Measurements from ENCODE around the gene SLC9B1. TPM values are rescaled to one million over a fixed set of nuclear protein-coding genes. Genes with fewer than 3 reads are reported as not detected.

SLC9B1 gene
- polyA plus RNA-seq, 1 donor (not counting 4 experiments of a cell fraction or from before 2014, with no cell fraction given): 0.07 TPM

DNA sequence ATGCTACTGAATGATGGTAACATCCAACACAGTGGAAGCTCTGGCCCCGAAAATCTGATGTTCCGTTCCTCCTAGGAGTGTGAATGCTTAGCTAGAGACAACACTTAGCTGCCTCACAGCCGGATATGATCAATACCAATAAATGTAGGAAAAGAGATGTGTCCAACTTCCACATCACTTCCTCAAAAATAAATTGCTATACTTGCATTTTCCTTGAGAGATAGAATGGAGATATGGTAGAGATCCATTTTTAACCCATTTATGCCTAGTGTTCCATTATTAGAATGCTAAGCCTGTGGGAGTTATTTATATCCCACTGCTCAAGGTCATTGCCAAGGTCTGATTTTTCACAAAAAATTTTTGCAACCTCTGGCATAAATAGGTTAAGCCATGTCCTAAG, 5.5 kb upstream of the SLC9B1 start:
- no peaks in the 10 kb centered on the region for H4K20me1 ChIP-seq (ENCODE audit: control insufficient read depth, extremely low read depth, insufficient read depth, low read length)
- H3K9me1 ChIP-seq (ENCODE audit: control insufficient read depth, extremely low read depth, insufficient read depth, low read length): no peaks in the 10 kb centered on the region
- no peaks in the 10 kb centered on the region for H3K79me2 ChIP-seq (ENCODE audit: control insufficient read depth, insufficient read depth, low read length)
- H2AFZ ChIP-seq (ENCODE audit: control insufficient read depth, low read length): no peak overlapping the region
- H3K27me3 ChIP-seq (ENCODE audit: control insufficient read depth, extremely low read depth, insufficient read depth, low read length): no peaks in the 10 kb centered on the region
- H3K36me3 ChIP-seq (ENCODE audit: control insufficient read depth in 2 of 2, extremely low read depth in 1 of 2, insufficient read depth in 2 of 2, low read length in 2 of 2): peaks cover 2 to 15% of the 10 kb centered on the region in 2 experiments
- FAIRE-seq: no peak
- no peak overlapping the region for H3K27ac ChIP-seq (ENCODE audit: control insufficient read depth, insufficient read depth, low read length)
- H3K4me2 ChIP-seq (ENCODE audit: control insufficient read depth, extremely low read depth, insufficient read depth, low read depth, low read length): no peak overlapping the region
- peaks cover 2% of the 10 kb centered on the region for H3K4me1 ChIP-seq (ENCODE audit: control insufficient read depth, extremely low read depth, insufficient read depth, low read length)
- no peaks in the 10 kb centered on the region for H3K9me3 ChIP-seq (ENCODE audit: control insufficient read depth, low read depth, low read length)
- H3K9ac ChIP-seq (ENCODE audit: control insufficient read depth, extremely low read depth, insufficient read depth, low read length): no peak overlapping the region
- TF ChIP-seq EZH2 (IDR thresholded peaks at IDR 0.05; ENCODE audit: low read length): no peak
- TF ChIP-seq, protein P1, sequence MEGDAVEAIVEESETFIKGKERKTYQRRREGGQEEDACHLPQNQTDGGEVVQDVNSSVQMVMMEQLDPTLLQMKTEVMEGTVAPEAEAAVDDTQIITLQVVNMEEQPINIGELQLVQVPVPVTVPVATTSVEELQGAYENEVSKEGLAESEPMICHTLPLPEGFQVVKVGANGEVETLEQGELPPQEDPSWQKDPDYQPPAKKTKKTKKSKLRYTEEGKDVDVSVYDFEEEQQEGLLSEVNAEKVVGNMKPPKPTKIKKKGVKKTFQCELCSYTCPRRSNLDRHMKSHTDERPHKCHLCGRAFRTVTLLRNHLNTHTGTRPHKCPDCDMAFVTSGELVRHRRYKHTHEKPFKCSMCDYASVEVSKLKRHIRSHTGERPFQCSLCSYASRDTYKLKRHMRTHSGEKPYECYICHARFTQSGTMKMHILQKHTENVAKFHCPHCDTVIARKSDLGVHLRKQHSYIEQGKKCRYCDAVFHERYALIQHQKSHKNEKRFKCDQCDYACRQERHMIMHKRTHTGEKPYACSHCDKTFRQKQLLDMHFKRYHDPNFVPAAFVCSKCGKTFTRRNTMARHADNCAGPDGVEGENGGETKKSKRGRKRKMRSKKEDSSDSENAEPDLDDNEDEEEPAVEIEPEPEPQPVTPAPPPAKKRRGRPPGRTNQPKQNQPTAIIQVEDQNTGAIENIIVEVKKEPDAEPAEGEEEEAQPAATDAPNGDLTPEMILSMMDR (optimal IDR thresholded peaks at IDR 0.05 in 1 of 3, IDR thresholded peaks at IDR 0.05 in 1 of 3, conservative IDR thresholded peaks at IDR 0.05 in 1 of 3; ENCODE audit: extremely low read depth in 1 of 3, insufficient read depth in 2 of 3, low read length in 3 of 3): no peak
- dilution Hi-C loops (cut with MboI; ENCODE audit: extremely low pct_ligation_motif_present, low sequenced_read_pairs): no loop called here
- no peak for DNase-seq (ENCODE audit: low read depth, low spot score)
- H3K4me3 ChIP-seq (ENCODE audit: control insufficient read depth in 2 of 3, extremely low read depth in 1 of 3, insufficient read depth in 2 of 3, low read depth in 1 of 3, low read length in 3 of 3): no peak overlapping the region

DNA sequence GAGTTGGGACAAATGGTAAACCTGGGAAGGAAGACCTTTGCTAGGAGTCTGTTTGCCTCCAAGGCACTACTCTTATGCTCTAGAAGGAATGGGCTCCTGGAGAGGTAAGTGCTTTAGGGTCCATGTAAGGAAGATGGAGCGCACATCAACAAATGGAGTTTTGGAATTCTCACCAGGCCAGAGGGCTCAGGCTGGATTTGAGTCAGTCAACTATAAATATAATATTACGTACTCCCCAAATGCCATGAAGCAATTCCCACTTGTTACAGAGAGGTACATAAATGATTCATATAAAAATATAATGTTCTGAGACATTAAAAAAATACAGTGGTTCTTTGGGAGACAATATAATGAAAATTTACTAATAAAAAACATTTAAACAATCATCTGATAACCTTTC, 1.6 kb upstream of the SLC9B1 start:
- Histone ChIP-seq H3K4me2 (ENCODE audit: control insufficient read depth, extremely low read depth, insufficient read depth, low read depth, low read length) (no peak overlapping the region), H3K9me1 (ENCODE audit: control insufficient read depth, extremely low read depth, insufficient read depth, low read length) (no peaks in the 10 kb centered on the region), H3K9ac (ENCODE audit: control insufficient read depth, extremely low read depth, insufficient read depth, low read length) (no peak overlapping the region), H3K36me3 (ENCODE audit: control insufficient read depth in 2 of 2, extremely low read depth in 1 of 2, insufficient read depth in 2 of 2, low read length in 2 of 2) (peaks cover 2 to 8% of the 10 kb centered on the region in 2 experiments), H2AFZ (ENCODE audit: control insufficient read depth, low read length) (no peak overlapping the region), H3K4me1 (ENCODE audit: control insufficient read depth, extremely low read depth, insufficient read depth, low read length) (peaks cover 9% of the 10 kb centered on the region), H3K4me3 (ENCODE audit: control insufficient read depth in 2 of 3, extremely low read depth in 1 of 3, insufficient read depth in 2 of 3, low read depth in 1 of 3, low read length in 3 of 3) (no peak overlapping the region), H3K27ac (ENCODE audit: control insufficient read depth, insufficient read depth, low read length) (no peak overlapping the region), H3K79me2 (ENCODE audit: control insufficient read depth, insufficient read depth, low read length) (no peaks in the 10 kb centered on the region), H3K9me3 (ENCODE audit: control insufficient read depth, low read depth, low read length) (no peaks in the 10 kb centered on the region), H4K20me1 (ENCODE audit: control insufficient read depth, extremely low read depth, insufficient read depth, low read length) (no peaks in the 10 kb centered on the region), H3K27me3 (ENCODE audit: control insufficient read depth, extremely low read depth, insufficient read depth, low read length) (no peaks in the 10 kb centered on the region)
- dilution Hi-C loops (cut with MboI; ENCODE audit: extremely low pct_ligation_motif_present, low sequenced_read_pairs): no loop called here
- TF ChIP-seq, protein P1 (optimal IDR thresholded peaks at IDR 0.05 in 1 of 3, IDR thresholded peaks at IDR 0.05 in 1 of 3, conservative IDR thresholded peaks at IDR 0.05 in 1 of 3; ENCODE audit: extremely low read depth in 1 of 3, insufficient read depth in 2 of 3, low read length in 3 of 3): no peak
- TF ChIP-seq EZH2 (IDR thresholded peaks at IDR 0.05; ENCODE audit: low read length): no peak
- no peak for DNase-seq (ENCODE audit: low read depth, low spot score)
- no peak for FAIRE-seq
